MM.1S (cell line): ENCODE results near the gene ZNF638.

Experiments
- DNase-seq: peaks from one replicate; pipeline ENCODE4 v3.0.0-alpha.2; 2015
- H2AFZ ChIP-seq: fragments of 300-600 bp; sonication (generic); 2 replicates; pipeline ENCODE4 v1.6.0; 2016; ENCODE audit warnings: antibody characterized with exemption, low read length
- H3F3A ChIP-seq: fragments of 300-600 bp; sonication (generic); 2 replicates; pipeline ENCODE4 v1.6.1; 2016; ENCODE audit warnings: mild to moderate bottlenecking, antibody characterized with exemption, low read length, moderate library complexity, mixed read lengths; ENCODE audit not compliant: insufficient read depth
- H3K27ac ChIP-seq: fragments of 300-600 bp; sonication (generic); 2 replicates; pipeline ENCODE4 v1.5.1; 2016; ENCODE audit warnings: mild to moderate bottlenecking, low read length
- H3K27me3 ChIP-seq: fragments of 300-600 bp; sonication (generic); replicated peaks from 2 replicates; pipeline ENCODE4 v1.6.0; 2016; ENCODE audit warnings: low read length; ENCODE audit not compliant: insufficient read depth
- H3K36me3 ChIP-seq: fragments of 300-600 bp; sonication (generic); replicated peaks from 2 replicates; pipeline ENCODE4 v1.6.1; 2016; ENCODE audit warnings: mild to moderate bottlenecking, low read length, mixed read lengths; ENCODE audit not compliant: insufficient read depth
- H3K4me1 ChIP-seq: fragments of 300-600 bp; sonication (generic); 2 replicates; pipeline ENCODE4 v1.6.1; 2016; ENCODE audit warnings: low read length, mixed read lengths
- H3K4me2 ChIP-seq: fragments of 300-600 bp; sonication (generic); 2 replicates; pipeline ENCODE4 v1.6.0; 2016; ENCODE audit warnings: low read depth, low read length
- H3K4me3 ChIP-seq: fragments of 300-600 bp; sonication (generic); 2 replicates; pipeline ENCODE4 v1.5.1; 2016; ENCODE audit warnings: low read length, mixed read lengths
- H3K79me2 ChIP-seq: fragments of 300-600 bp; sonication (generic); 2 replicates; pipeline ENCODE4 v1.6.1; 2016; ENCODE audit warnings: mixed run types, low read length, mixed read lengths
- H3K9ac ChIP-seq: fragments of 300-600 bp; sonication (generic); 2 replicates; pipeline ENCODE4 v1.6.1; 2016; ENCODE audit warnings: low read length, mixed read lengths
- H3K9me2 ChIP-seq: fragments of 300-600 bp; sonication (generic); replicated peaks from 2 replicates; pipeline ENCODE4 v1.6.1; 2016; ENCODE audit warnings: mild to moderate bottlenecking, low read length, mixed read lengths; ENCODE audit not compliant: insufficient read depth
- H3K9me3 ChIP-seq: fragments of 300-600 bp; sonication (generic); replicated peaks from 2 replicates; pipeline ENCODE4 v1.6.1; 2016; ENCODE audit warnings: mild to moderate bottlenecking, low read length, mixed read lengths; ENCODE audit not compliant: insufficient read depth
- H4K20me1 ChIP-seq: fragments of 300-600 bp; sonication (generic); 2 replicates; pipeline ENCODE4 v1.6.1; 2016; ENCODE audit warnings: mild to moderate bottlenecking, low read length, moderate library complexity, mixed read lengths; ENCODE audit not compliant: insufficient read depth
- CTCF ChIP-seq: fragments of 300-600 bp; sonication (generic); IDR thresholded peaks from 2 replicates; pipeline ENCODE4 v1.5.1; 2016; ENCODE audit warnings: antibody characterized with exemption, low read length, mixed read lengths
- EZH2 ChIP-seq: fragments of 300-600 bp; sonication (generic); optimal IDR thresholded peaks from 2 replicates; pipeline ENCODE3; 2017; ENCODE audit warnings: low read depth, mild to moderate bottlenecking, antibody characterized with exemption, low read length, mixed read lengths
- EZH2phosphoT487 ChIP-seq: fragments of 300-600 bp; sonication (generic); IDR thresholded peaks from 2 replicates; pipeline ENCODE4 v1.6.1; 2018; ENCODE audit warnings: antibody characterized with exemption, low read length

Gene ZNF638

GRCh38 chr2:71360434-71360975, 28.9 kb downstream of the ZNF638 start:
- DNase-seq = no peak
- H4K20me1 ChIP-seq = no peaks in the 10 kb centered on the region; the same call in 1 of the 2 replicates
- no peaks in the 10 kb centered on the region for H3K27me3 ChIP-seq
- no peak overlapping the region for H3K9ac ChIP-seq
- H3K27ac ChIP-seq = no peak overlapping the region
- TF ChIP-seq EZH2 (no peak), CTCF (no peak), EZH2phosphoT487 (no peak)
- peaks cover 47% of the 10 kb centered on the region for H3K79me2 ChIP-seq
- H3K36me3 ChIP-seq = peaks cover 19% of the 10 kb centered on the region; the same call in 1 of the 2 replicates
- H3K4me1 ChIP-seq = no peaks in the 10 kb centered on the region
- H3K9me3 ChIP-seq = no peaks in the 10 kb centered on the region
- H3K4me3 ChIP-seq = no peak overlapping the region
- no peak overlapping the region for H3K4me2 ChIP-seq
- no peak overlapping the region for H2AFZ ChIP-seq
- H3F3A ChIP-seq = no peaks in the 10 kb centered on the region
- H3K9me2 ChIP-seq = no peaks in the 10 kb centered on the region

GRCh38 chr2:71361631-71362030, 30.0 kb downstream of the ZNF638 start:
- Histone ChIP-seq H4K20me1 (no peaks in the 10 kb centered on the region; the same call in 1 of the 2 replicates), H3K36me3 (peaks cover 14% of the 10 kb centered on the region; the same call in 1 of the 2 replicates), H3K4me2 (no peak overlapping the region), H3K27ac (no peak overlapping the region), H3K9me3 (no peaks in the 10 kb centered on the region), H3K4me3 (no peak overlapping the region), H2AFZ (no peak overlapping the region), H3K9ac (no peak overlapping the region), H3K4me1 (no peaks in the 10 kb centered on the region), H3K79me2 (peaks cover 39% of the 10 kb centered on the region), H3K27me3 (no peaks in the 10 kb centered on the region), H3K9me2 (no peaks in the 10 kb centered on the region), H3F3A (no peaks in the 10 kb centered on the region)
- no peak for DNase-seq
- TF ChIP-seq CTCF = no peak
- TF ChIP-seq EZH2 = no peak
- TF ChIP-seq EZH2phosphoT487 = no peak

GRCh38 chr2:71362447-71362846, 30.9 kb downstream of the ZNF638 start:
- no peak overlapping the region for H3K4me3 ChIP-seq
- H3F3A ChIP-seq = no peaks in the 10 kb centered on the region
- no peak overlapping the region for H3K4me2 ChIP-seq
- TF ChIP-seq EZH2 (no peak), EZH2phosphoT487 (no peak), CTCF (no peak)
- no peaks in the 10 kb centered on the region for H3K4me1 ChIP-seq
- H3K27ac ChIP-seq = no peak overlapping the region
- H3K9ac ChIP-seq = no peak overlapping the region
- H3K79me2 ChIP-seq = peaks cover 35% of the 10 kb centered on the region
- no peaks in the 10 kb centered on the region for H3K9me3 ChIP-seq
- no peak for DNase-seq
- H2AFZ ChIP-seq = no peak overlapping the region
- H3K27me3 ChIP-seq = no peaks in the 10 kb centered on the region
- H4K20me1 ChIP-seq = no peaks in the 10 kb centered on the region
- H3K9me2 ChIP-seq = no peaks in the 10 kb centered on the region
- H3K36me3 ChIP-seq = peaks cover 9% of the 10 kb centered on the region; the same call in 1 of the 2 replicates
